GM18499 (cell line): Measurements from ENCODE around the gene CLMP.
"Not testable (repeated sequence)": the region's sequence is repeated elsewhere in the genome, so short reads cannot be mapped to it uniquely, and the experiment has no call there.

Experiments used
- ATAC-seq: cut with Tn5 transposase; IDR thresholded peaks from one replicate; pipeline ENCODE4 v1.9.1; 2021; ENCODE audit warnings: moderate number of reproducible peaks; ENCODE audit not compliant: insufficient read depth, unreplicated experiment

The CLMP gene

DNA sequence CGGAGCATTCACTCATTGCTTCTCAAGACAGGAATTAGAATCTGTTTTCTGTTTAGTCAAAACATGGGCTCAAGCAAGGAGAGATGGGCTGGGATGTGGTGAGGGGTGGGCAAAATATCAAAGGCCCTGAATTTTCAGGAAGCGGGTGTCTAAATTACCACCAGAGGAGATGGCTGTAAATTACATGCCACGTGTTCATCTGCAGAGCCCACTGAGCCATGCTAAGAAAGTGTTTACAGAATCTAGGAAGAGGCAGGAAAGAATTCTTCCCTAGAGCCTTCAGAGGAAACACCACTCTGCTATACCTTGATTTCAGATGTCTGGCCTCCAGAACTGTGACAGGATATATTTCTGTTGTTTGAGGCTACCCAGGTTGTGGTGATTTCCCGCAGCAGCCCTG lies 46.1 kb downstream of the CLMP start:
- no peak for ATAC-seq

DNA sequence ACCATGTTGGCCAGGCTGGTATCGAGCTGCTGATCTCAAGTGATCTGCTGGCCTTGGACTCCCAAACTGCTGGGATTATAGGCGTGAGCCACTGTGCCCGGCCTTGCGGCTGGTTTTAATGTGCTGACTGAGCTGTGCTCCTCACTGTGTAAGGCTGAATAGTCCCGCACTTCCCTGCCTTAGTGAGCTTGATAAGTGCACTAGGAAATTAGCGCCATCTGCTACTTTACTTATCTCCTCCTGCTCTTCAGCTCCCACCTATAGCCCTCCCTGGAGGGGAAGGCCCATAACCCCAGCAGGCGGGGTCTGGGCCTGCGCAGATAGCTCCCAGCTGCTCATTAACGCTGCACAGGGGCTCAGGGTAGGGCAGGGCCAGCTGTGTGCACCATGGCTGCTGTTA lies 49.4 kb downstream of the CLMP start:
- no peak for ATAC-seq

DNA sequence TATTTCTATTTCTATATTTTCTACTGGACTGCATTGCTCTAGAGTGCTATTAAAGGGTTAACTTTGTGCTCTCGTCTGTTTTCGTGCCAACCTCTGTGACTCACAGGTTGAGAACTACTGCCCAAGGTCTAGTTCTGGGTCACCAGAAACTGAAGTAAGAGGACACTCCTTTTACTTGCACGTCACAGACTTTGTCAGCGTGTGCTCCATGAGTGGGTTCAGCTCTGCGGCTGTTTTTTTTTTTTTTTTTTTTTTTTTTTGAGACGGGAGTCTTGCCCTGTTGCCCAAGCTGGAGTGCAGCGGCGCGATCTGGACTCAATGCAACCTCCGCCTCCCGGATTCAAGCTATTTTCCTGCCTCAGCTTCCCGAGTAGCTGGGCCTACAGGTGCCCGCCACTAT lies 49.8 kb downstream of the CLMP start:
- ATAC-seq: no peak

DNA sequence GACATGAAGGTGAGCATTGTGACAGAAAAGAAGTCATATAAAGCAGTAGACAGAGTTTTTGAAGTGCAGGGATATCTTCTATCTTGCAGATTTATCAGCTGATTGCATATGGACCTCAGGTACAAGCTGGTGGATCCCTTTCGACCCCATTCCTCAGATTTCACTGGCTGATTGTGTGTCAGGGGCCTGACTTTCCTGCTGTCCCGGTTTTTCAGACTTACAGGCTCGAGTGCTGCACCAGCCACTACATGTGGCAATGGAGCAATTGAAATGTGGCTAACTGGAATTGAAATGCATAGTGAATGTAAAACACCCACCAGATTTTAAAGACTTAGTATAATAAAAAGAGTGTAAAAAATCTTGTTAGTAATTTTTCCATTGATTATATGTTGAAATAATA lies 50.3 kb downstream of the CLMP start:
- ATAC-seq: no peak

DNA sequence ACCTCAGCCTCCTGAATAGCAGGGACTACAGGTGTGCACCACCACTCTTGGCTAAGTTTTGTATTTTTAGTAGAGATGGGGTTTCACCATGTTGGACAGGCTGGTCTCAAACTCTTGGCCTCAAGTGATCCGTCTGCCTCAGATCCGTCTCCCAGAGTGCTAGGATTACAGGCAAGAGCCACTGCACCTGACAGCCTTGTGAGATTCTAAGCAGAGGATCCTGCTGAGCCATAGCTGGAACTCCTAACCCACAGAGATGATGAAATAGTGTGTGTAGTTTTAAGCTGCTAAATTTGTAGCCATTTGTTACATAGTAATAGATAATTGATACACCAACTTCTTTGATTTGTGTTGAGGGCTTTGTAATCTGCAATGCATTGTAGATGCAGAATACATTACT lies 51.1 kb downstream of the CLMP start:
- ATAC-seq: no peak

DNA sequence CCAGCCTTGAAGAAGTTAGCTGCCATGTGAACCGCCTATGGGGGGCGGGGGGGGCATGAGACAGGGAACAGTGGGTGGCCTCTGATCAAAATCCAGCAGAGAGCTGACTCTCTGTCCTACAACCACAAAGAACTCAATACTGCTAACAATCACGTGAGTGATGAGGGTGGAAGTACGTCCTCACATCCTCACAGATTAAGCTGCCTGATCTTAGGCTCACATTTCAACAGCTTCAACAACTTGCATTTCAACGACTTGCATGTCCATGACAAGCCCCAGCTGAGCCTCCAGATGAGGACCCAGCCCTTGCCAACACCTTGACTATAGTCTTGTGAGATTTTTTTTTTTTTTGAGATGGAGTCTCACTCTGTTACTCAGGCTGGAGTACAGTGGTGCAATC lies 51.6 kb downstream of the CLMP start:
- no peak for ATAC-seq

DNA sequence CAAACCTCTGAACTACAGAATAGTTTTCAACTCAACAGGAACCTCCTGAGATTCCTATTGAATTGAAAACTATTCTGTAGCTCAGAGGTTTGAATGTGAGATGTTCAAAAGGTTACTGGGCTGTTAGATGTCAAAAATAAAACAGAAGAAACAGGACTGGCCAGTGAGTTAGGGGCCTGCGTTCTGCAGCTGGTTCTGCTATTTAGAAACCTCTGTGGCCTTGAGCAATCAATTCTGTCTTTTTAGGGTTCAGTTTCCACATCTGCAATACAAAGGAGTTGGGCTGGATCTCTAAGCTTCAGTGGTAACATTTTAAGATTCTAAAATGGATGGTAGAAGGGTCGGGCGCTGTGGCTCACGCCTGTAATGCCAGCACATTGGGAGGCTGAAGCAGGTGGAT lies 55.8 kb downstream of the CLMP start:
- ATAC-seq: no peak

DNA sequence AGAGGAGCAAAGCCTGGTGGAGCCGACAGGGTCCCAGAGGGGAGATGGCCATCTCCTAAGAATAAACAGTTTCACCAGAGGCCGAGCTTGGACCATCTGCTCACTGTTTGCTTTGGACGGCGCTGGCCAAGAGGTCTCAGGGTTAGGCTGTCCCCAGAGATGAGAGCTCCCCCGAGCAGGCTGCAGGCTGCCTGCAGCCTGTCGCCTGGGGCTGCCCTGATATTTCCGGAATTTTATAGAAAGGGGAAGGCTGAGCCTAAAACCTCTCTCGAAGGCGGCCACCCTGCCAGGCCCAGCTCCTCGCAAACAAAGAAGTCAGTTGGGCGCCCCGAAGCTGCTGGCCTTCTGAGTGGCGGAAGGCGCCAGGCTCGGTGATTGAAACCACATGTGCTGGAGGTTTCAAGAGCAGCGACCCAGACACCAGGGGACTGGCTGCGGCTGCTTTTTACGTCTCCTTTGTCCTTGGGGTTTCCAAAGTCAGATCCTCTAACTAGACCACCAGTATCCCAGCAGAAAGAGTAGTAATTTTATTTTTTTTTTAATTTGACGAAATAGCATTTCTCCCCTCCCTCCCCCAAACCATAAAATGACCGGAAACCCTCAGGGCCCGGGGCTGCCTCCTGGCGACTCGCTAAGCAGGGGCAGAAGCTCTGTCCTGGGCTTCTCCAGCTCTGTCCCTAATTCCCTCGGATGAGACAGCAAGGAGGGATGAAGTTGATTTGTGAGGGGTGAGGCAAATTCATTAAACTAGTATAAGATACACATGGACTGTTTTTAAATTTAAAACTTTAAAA lies 57.4 kb downstream of the CLMP start:
- ATAC-seq: no peak

DNA sequence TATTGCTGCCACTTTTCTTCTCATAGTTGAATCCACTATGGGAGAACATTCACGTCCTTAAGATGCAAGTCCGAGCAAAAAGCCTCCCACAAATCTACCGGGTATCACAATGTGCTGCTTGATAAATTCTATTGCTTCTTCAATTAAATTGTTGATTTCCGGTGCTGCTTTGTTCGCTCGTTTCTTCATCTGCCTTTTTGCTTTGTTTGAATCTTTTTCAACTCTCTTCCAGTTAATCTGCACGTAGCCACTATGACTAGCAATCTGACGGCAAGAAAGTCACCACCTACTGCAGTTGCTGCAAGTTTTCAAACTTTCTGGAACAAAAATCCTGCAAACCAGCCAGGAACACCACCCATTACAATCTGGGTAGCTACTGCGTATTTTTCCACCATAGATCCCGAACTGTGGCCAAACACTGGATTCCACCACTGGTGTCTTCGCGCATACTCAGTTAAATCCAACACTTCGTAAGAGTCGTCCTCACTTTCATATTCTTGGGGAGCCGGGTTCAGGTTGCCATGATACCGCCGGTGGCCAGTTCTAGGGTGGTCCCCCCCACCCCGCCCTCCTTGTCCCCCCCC lies 59.1 kb downstream of the CLMP start:
- ATAC-seq: no peak

DNA sequence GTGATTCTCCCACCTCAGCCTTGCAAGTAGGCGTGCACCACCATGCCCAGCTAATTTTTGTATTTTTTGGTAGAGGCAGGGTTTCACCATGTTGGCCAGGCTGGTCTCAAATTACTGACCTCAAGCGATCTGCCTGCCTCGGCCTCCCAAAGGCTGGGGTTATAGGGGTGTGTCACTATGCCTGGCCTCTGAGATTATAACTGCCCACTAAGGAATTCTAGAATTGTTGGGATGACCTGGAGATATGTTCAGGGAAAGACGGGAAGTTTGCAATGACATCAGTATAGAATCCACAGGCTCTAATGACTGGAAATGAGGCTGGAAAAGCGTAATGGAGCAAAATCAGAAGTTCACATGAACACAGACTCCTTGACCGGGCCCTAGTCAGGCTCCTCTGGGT lies 62.2 kb downstream of the CLMP start:
- no peak for ATAC-seq

DNA sequence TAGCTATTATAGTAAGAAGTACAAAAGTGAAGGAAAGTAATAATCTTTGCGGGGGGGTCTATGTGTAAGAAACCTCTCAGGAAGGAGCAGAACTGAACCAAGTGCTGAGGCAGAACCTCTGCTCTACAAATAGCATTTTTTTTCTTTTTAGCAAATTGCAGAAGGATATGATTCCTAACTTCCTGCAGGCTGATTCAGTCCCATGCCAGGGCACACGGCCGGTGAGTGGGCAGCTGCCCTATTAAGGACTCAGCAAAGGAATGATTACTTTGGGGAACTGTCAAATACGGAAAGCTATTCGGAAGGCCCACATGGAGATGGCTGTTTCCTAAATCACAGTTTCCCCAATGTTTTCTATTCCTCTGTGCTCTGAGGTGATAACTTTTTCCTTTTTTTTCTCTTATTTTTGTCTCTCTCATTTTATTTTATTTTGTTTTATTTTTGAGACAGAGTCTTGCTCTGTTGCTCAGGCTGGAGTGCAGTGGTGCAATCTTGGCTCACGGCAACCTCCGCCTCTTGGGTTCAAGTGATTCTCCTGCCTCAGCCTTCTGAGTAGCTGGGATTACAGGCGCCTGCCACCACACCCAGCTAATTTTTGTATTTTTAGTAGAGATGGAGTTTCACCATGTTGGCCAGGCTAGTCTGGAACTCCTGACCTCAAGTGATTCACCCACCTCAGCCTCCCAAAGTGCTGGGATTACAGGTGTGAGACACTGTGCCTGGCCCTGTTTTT lies 62.8 kb downstream of the CLMP start:
- not testable (repeated sequence) for ATAC-seq

DNA sequence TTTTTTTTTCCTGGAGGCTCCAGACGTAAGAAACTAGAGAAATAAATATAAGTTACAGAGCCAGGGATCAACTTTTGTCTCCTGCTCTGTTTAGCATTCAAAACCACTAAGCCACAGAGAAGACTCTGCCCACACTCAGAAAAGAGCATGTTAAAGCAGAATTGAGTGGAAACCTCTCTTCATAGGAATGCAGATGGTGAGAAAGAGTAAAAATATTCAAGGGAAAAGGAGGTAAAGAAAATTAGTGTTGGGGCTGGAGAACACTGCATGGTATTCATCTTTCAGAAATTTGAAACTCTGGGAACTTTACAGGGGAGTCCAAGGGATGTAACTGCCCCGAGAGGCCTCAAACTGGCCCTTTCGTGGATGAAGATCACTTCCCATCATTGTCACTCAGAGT lies 65.1 kb downstream of the CLMP start:
- ATAC-seq: no peak

DNA sequence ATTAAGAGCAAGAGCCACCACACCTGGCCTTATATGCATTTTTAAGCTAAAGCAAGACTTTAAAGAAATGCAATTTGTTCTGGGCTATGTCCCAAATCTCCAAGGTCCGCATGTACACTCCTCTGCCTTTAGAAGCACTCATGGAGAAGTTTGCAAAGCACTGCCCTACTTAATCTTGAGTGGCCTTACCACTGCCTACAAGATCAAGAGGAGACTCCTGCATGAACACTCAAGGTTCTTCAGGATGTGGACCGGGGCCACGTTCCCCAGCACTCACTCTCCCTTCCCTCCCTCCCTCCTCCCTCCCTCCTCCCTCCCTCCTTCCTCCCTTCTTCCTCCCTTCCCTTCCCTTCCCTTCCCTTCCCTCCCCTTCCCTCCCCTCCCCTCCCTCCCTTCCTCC lies 69.9 kb downstream of the CLMP start:
- ATAC-seq: no peak

DNA sequence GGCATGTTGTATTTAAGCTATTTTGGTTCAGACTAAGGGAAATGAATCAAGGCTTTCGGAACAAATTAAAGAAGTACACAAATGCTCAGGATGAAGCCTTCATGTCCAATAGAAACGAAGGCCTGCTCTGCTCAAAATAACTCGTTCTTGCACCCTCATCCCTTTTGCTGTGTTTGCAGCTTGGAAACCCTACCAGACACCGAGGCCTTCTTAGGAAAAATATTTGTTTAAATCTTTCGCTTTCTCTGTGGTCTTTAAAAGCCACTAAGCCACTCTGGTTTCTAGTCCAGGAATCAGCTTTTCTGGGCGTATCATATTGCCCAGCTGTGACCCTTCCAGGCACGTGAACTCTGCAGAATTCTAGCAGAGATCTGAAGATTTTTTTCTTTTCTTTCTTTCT lies 72.2 kb downstream of the CLMP start:
- ATAC-seq: no peak

DNA sequence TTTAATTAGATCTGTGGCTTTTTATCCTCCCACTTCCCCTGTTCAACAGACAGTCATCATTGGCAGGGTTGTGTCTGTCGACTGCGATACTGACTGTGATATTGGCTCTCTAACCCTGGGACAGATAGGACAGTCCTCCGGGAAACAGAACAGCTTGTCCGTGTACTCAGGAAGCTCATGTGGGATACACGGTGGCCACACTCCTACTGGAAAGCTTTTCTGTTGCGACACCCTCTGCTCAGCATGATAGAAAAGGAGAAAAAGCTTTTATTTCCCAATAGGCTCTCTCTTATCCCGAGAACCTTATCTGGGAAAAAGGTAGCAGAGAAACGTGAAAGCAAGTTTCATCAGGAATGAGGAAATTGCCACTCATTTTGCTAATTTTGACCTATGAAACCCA lies 72.7 kb downstream of the CLMP start:
- no peak for ATAC-seq

DNA sequence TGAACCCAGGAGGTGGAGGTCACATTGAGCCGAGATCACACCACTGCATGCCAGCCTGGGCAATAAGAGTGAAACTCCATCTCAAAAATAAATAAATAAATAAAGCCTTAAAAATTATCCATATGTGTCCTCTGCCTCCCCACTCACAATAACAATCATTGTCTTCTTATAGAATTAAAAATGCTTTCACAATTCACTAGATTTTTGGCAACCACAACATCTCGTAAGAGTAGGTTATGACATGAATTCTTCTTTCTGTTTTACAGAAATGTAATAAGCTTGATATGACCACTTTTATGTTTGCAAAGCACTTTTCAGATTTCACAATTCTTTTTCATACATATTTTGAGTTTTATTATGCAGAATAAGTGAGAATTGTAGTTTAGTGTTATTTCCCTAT lies 78.6 kb downstream of the CLMP start:
- no peak for ATAC-seq

DNA sequence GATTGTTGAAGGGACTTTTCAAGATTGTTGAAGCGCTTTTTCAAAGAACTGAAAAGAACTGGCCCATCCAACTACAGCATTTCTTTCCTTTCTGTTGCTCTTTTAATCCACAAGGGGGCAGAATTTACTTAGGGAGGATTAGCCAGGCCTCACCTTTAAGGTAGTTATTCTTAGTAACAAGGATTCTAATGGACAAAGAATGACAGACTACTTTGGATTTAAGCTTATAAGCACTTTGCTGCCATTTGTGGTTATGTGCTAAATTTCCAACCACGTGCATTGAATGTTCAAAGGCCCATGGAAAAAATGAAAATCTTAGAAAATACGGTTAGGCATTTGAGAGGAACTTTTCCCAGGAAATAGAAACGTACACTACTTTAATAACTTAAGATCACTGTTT lies 83.6 kb downstream of the CLMP start:
- ATAC-seq: no peak

DNA sequence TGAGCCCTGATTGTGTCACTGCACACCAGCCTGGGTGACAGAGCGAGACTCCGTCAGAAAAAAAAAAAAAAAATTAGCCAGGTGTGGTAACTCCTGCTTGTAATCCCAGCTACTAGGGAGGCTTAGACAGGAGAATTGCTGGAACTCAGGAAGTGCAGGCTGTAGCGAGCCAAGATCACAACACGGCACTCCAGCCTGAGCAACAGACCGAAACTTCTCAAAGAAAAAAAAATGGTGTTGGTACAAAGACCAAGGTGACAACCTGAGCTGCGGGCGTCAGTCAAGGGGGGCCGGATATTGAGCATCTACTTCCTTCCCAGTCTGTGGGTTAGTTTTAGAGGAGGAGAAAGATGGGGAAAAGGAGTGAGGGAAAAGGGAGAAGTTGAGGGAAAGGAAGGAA lies 84.7 kb downstream of the CLMP start:
- no peak for ATAC-seq

DNA sequence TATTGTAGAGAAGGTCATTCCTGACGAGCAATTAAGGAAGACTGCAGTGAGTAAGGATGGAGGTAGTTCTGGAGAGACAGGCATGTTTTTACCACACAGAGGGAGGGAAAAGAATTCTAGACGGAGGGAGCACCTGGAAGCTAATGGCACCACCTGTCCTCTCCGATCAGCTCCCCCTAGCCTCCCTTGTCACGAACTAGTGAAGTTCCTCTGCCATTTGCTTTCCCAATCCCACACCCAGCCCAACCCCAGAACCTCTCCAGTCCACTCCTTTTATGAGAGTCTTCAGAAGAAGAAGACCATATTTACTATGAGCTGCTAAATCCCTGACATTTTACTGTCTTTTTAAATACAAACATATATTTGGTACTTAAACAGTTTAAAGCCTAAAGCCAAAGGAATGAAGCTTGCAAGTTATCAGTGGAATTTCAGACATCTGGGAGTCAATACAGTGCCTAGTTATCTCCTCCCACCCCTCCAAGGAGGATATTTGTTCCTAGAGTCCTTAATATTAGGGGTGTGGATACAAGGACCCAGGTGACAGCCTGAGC lies 87.0 kb downstream of the CLMP start:
- ATAC-seq: no peak

DNA sequence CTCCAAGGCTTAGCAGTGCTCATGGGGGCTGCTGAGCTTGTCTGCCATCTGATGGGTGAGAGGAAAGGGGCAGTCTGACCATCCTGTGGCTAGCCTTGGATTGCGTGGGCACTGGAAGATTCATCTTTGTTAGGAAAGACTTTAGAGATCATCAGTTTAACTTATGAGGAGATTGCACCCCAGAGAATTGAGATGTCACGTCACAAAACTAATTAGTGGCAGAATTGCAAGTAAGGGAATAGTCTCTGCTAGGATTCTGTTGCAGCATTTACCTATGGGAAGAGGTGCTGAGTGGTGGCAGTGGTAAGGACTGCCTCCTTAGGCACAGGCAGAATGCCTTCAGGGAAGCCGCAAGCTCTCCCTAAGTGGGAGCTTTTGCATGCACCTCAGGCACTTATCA lies 90.4 kb downstream of the CLMP start:
- no peak for ATAC-seq

DNA sequence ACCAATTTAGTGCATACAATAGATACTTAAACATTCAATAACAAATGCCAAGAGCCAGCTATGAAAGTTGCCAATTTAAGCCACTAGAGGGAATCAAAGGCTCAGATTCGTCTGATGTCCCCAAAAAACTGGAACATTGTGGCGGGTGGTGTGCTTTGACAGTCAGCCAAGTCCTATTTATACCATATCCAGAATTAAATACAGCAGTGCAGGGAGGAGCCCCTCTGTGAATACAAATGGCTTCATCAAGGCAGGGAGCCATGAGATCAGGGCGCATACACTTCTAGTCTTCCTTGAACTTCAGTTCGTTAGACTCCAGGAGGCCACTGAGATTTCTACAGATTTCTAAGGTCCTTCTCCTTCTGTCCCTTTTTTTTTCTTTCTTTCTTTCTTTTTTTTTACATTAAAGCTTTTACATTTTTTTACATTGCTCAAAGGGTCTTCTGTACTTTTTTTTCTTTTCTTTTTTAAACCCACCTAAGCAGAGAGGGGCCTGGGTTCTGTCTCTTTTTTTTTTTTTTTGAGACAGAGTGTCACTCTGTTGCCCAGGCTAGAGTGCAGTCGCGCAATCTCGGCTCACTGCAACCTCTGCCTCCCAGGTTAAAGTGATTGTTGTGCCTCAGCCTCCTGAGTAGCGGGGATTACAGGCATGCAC lies 91.6 kb downstream of the CLMP start:
- ATAC-seq: no peak
